ENCODE measurements around the gene BSCL2.

- no peak for TF ChIP-seq CTCF (conservative IDR thresholded peaks at IDR 0.05 in 1 of 2, IDR thresholded peaks at IDR 0.05 in 1 of 2; ENCODE audit: low read depth in 1 of 2, low read length in 2 of 2)
- no peak for TF ChIP-seq EZH2 (IDR thresholded peaks at IDR 0.05; ENCODE audit: low read length, missing control alignments)
Measured at GRCh38 chr11:62710001-62710345, 2.7 kb upstream of the BSCL2 start.
